ENCODE results near the gene RAC3.

DNA sequence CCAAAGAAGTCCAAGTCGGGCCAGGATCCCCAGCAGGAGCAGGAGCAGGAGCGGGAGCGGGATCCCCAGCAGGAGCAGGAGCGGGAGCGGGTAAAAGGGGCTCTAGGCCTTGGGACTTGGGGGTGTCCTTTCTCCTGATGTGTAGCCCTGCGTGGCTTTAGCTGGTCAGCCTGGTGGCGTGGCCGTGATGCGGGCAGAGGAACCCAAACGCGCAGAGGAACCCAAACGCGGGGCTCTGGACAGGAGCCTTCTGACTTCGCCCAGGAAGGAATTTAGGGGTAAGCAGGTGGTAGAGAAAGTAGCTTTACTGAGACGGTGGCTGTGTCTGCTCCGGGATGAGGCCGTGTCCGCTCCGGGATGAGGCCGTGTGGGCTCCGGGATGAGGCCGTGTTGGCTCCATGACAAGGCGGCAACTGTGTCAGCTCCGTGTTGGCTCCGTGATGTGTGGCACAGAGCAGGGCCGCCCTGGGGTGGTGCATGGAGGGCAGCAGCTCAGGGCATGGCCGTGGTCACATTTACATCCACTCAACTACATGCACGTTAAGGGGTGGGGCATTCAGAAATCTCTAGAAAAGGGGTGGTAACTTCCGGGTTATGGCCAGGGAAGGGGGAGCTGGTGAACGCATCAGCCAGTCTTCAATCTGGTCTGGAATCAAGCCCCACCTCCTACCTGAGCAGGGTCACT lies 34.6 kb upstream of the RAC3 start:
- TF ChIP-seq, protein P1, sequence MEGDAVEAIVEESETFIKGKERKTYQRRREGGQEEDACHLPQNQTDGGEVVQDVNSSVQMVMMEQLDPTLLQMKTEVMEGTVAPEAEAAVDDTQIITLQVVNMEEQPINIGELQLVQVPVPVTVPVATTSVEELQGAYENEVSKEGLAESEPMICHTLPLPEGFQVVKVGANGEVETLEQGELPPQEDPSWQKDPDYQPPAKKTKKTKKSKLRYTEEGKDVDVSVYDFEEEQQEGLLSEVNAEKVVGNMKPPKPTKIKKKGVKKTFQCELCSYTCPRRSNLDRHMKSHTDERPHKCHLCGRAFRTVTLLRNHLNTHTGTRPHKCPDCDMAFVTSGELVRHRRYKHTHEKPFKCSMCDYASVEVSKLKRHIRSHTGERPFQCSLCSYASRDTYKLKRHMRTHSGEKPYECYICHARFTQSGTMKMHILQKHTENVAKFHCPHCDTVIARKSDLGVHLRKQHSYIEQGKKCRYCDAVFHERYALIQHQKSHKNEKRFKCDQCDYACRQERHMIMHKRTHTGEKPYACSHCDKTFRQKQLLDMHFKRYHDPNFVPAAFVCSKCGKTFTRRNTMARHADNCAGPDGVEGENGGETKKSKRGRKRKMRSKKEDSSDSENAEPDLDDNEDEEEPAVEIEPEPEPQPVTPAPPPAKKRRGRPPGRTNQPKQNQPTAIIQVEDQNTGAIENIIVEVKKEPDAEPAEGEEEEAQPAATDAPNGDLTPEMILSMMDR (IDR thresholded peaks at IDR 0.05) = no peak
- no peak for TF ChIP-seq POLR2A (IDR thresholded peaks at IDR 0.05)

Data from tibial nerve (tissue), 3 donors.